HG03039 (cell line): Measurements from ENCODE around the gene ZIC5.
"Not testable (repeated sequence)": the region's sequence is repeated elsewhere in the genome, so short reads cannot be mapped to it uniquely, and the experiment has no call there.

Source experiments
- ATAC-seq: cut with Tn5 transposase; IDR thresholded peaks from one replicate; pipeline ENCODE4 v1.9.1; 2021; ENCODE audit warnings: mild to moderate bottlenecking, moderate library complexity; ENCODE audit not compliant: unreplicated experiment

ZIC5 gene

GRCh38 chr13:99961636-99962035 lies 9.9 kb downstream of the ZIC5 start:
- ATAC-seq = no peak

DNA sequence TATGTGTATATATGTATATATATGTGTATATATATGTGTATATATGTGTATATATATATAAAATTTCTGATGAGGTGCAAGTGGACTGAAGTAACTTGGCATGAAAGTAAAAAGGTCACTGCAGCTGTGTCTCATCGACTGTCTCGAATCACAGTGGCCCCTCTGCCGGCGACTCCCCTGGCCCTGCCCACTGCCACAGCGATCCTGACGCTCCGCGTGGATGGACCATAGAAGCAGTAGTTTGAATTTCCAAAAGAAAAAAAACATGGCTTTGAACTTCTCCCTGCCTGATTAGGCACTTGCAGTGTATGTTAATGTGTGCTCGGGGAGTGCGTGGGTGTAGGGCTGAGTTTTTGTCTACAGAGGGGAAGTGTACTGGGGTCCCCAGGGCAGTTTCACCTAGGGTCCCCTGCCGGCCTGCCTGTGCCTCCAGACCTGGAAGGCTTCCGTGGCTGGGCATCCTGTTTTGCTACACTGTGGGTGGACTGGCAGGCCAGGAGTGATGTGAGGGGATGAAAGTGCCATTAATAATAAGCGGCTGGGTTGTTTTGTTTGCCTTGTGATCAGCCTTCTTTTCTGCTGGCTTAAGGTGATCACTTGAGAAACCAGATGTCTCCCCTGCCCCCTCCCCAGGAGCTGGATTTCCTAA lies 10.8 kb downstream of the ZIC5 start:
- ATAC-seq = no peak

- no peak for ATAC-seq
Observed at GRCh38 chr13:99959540-99960230, 11.9 kb downstream of the ZIC5 start.

DNA sequence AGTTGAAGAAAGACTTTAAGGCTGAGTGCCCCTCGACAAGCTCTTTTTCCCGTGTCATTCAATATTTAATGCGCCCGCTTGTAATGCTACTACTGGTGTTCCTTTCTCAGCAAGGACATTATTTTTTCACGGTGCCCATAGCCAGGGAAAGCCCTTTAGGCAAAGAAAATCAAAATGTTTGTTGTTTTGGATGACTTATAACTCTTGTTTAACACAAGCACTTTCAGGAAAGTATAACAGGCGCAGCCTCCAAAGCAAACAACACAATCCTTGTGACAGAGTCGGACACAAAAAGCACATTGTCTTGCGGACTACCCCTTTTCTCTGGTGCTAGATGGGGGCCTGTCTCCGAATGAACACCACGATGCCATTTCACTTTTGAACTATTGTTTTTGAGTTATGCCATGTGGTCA lies 12.4 kb downstream of the ZIC5 start:
- no peak for ATAC-seq

DNA sequence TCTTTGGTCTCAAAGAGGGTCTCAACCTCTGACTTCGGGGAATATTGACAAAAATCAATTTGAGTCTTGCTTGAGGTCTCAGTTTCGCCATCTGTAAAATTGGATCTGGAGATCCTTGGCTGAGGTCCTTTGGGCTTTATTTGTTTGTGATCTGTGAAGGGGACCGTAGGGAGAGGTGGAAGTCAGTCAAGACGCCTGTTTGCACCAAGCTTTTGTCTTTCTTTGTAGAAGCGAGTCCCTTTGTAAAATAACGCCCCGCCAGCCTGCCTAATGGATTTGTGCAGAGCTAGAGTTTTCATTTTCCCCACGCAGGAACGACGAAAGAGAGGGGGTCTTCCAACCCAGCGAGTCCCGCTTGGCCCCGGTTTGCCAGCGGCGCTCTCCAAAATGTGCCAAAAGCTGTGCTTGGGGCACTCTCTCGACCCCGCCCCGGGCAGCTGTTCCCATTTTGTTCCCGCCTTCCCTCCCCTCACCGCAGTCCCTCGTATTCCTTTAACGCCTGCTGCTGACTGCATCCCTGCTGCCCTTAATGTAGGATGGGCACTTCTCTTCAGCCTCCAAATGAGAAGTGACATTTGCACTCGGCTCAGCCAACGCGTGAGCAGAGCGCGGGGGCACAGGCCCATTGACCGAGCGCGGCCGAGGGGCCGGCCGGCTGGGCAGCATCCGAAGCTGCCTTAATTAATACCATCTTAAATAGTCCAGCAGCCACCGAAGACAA lies 13.0 kb downstream of the ZIC5 start:
- no peak for ATAC-seq

GRCh38 chr13:99956473-99957349 lies 14.9 kb downstream of the ZIC5 start:
- no peak for ATAC-seq

DNA sequence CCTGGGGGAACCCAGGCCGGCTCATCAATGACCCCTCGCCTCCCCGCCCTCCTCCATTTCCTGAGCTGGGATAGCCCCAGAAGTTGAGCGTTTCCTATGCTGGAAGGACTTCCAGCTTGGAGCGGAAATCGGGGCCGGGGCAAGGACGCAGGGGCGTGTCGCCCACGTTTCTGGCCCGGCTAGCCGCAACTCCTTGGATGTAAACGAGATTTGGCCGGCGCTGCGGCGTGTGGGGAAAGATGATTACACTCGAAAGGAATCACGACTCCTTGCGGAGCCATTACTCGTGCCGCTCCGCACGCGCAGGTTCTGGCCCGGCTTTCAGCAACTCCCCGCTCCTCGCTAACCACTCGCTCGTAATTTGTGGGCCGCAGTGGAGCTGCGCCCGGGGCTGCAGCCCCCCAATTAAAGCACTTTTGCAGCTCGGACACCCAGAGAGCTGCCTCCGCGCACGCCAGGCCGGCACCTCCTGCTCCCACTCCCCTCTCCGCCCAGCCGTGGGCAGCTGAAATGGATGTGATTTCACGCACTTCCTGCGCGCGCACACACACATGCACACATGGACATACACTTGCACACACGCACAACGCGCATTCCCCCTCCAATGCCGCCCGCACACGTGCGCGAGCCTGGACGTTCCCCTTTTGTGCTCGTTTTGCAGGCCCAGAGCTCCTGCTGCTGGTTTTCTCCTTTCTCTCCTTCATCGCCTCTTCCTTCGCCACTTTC lies 15.7 kb downstream of the ZIC5 start:
- no peak for ATAC-seq

DNA sequence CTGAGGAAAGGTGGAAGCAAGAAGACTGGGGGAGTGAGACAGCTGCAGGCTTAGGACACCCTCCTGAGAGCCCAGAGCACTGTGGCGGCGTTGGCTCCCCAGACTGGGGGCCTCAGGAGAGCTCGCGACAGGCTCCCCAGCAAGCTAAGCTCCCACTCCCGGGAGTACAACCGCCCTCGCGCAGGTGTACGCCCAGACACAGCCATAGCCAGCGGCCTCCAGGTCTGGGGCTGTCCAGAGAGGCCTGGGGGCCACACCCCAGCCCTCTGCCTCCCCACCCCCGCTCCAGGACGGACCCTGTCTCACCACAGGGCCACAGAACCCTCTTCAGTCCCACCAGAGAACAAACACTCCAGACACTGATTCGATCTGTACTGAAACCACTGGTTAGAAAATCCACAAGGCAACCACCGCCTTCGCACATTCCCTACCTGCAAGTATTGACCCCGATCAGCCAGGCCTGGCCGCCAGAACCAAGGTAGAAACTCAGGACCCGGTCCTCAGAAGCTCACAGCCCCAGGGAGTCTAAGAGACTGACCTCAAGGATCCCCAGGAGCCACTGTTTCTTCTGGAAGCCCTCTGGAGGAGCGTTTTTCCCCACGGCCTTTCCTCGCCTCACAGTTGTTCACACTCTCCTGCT lies 16.3 kb downstream of the ZIC5 start:
- ATAC-seq = no peak

DNA sequence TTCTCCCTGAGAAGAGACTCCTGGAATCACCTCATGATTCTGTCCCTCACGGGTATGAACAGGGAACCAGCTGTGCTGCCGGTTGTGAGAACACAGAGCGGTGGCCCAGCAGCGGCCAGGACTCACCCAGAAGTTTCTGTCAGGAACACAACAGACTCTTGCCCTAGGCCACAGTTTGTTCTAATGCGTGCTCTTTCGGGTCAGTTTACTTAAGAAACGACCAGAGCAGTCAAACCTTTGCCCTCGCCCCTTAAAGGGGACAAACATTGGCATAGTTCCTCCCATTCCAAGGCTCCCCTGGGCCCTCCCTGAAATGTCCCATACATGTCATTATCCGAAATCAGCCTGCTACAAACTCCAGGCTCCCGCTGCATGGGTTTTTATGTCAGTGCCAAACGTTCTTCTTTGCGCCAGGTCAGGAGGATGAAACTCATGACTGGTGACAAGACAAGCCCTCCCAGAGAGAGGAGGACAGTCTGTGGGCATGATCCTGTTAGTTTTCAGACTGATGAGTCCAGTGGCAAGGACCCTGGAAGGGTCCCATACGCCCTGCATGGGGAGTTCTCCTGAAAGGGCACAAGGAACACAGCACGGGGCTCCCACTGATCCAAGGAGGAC lies 18.3 kb downstream of the ZIC5 start:
- ATAC-seq = no peak

DNA sequence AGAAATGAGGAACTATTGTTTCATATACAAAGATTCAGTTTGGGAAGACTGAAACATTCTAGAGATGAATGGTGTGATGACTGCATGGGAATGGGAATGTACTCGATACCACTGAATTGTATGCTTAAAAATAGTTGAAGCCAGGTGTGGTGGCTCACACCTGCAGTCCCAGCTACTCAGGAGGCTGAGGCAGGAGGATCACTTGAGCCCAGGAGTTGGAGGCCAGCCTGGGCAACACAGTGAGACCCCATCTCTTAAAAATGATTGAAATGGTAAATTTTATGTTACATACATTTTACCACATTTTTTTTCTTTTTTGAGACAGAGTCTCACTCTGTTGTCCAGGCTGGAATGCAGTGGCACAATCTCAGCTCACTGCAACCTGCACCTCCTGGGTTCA lies 19.9 kb downstream of the ZIC5 start:
- ATAC-seq = not testable (repeated sequence)

GRCh38 chr13:99949679-99950413 lies 21.7 kb downstream of the ZIC5 start:
- no peak for ATAC-seq

DNA sequence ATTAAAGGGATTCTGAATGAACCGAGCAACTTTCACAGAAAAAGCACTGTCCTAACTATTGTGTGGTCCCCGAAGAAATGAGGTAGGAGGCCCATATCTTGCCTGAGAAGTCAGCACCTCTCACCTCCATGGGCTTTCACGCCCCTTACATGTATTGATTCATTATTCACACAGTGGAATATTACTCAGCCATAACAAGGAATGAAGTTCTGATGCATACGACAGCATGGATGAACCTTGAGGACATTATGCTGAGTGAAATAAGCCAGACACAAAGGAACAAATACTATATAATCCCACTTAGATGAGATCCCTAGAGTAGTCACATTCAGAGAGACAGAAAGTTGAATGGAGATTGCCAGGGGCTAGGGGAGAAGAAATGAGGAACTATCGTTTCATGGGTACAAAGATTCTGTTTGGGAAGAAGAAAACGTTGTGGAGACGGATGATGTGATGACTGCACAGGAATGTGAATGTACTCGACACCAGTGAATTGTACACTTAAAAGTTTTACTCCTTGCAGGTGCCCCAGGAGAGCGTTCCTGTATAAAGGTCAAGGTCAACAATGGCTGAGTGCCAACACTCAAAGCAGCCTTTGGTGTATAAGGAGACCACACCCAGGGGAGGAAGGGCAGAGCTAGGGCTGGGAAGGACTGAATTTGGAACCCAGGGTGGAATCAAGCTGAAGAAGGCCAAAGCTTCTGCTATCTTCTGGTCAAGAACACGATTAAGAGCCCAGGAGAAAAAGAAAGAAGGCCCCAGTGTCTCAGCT lies 22.5 kb downstream of the ZIC5 start:
- ATAC-seq = no peak

GRCh38 chr13:99948411-99948810 lies 23.2 kb downstream of the ZIC5 start:
- ATAC-seq = no peak

GRCh38 chr13:99947666-99948065 lies 23.9 kb downstream of the ZIC5 start:
- no peak for ATAC-seq

DNA sequence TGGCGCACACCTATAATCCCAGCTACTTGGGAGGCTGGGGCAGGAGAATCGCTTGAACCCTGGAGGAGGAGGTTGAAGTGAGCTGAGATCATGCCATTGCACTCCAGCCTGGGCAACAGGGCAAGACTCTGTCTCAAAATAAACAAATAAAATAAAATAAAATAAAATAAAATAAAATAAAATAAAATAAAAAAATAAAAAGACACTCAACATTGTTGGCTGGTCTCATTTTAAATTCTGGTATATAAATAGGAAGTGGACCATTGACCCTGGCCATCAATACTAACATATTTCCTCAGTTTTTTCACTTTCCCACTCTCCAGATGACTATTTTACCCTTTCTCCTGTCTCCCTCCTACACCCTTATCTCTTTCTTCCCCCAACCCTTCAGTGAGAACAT lies 26.1 kb downstream of the ZIC5 start:
- ATAC-seq = not testable (repeated sequence)

- ATAC-seq = no peak
Observed at GRCh38 chr13:99944606-99945005, 27.0 kb downstream of the ZIC5 start.

- ATAC-seq = no peak
Observed at GRCh38 chr13:99944102-99944501, 27.5 kb downstream of the ZIC5 start.

GRCh38 chr13:99941911-99942310 lies 29.7 kb downstream of the ZIC5 start:
- no peak for ATAC-seq
